GM21737 (cell line): ENCODE measurements around the gene AACS.
"Not testable (repeated sequence)": the region's sequence is repeated elsewhere in the genome, so short reads cannot be mapped to it uniquely, and the experiment has no call there.

Experiments used
- ATAC-seq: cut with Tn5 transposase; IDR thresholded peaks from one replicate; pipeline ENCODE4 v1.9.1; 2021; ENCODE audit warnings: mild to moderate bottlenecking, moderate library complexity; ENCODE audit not compliant: unreplicated experiment

The AACS gene

GRCh38 chr12:125121106-125121505 lies 55.9 kb downstream of the AACS start:
- no peak for ATAC-seq

- ATAC-seq: no peak
These were observed 57.4 kb downstream of the AACS start for GRCh38 chr12:125122668-125123067.

- no peak for ATAC-seq
These were observed 59.2 kb downstream of the AACS start for GRCh38 chr12:125124320-125124966.

- ATAC-seq: no peak
These were observed 60.0 kb downstream of the AACS start for GRCh38 chr12:125125271-125125670.

- ATAC-seq: no peak
These were observed 63.4 kb downstream of the AACS start for GRCh38 chr12:125128439-125129178.

- no peak for ATAC-seq
These were observed 63.9 kb downstream of the AACS start for GRCh38 chr12:125129179-125129571.

GRCh38 chr12:125129591-125130255 lies 64.5 kb downstream of the AACS start:
- ATAC-seq: no peak

GRCh38 chr12:125131958-125132357 lies 66.7 kb downstream of the AACS start:
- no peak for ATAC-seq

- ATAC-seq: no peak
These were observed 67.6 kb downstream of the AACS start for GRCh38 chr12:125132698-125133400.

- no peak for ATAC-seq
These were observed 68.4 kb downstream of the AACS start for GRCh38 chr12:125133616-125134015.

- no peak for ATAC-seq
These were observed 69.3 kb downstream of the AACS start for GRCh38 chr12:125134576-125134975.

GRCh38 chr12:125135906-125136305 lies 70.7 kb downstream of the AACS start:
- no peak for ATAC-seq

- no peak for ATAC-seq
These were observed 71.5 kb downstream of the AACS start for GRCh38 chr12:125136702-125137101.

GRCh38 chr12:125137766-125138344 lies 72.6 kb downstream of the AACS start:
- ATAC-seq: no peak

GRCh38 chr12:125140279-125141209 lies 75.3 kb downstream of the AACS start:
- ATAC-seq: no peak

GRCh38 chr12:125141210-125141573 lies 76.0 kb downstream of the AACS start:
- not testable (repeated sequence) for ATAC-seq

- no peak for ATAC-seq
These were observed 77.4 kb downstream of the AACS start for GRCh38 chr12:125142601-125143000.

- no peak for ATAC-seq
These were observed 78.3 kb downstream of the AACS start for GRCh38 chr12:125143491-125143890.

- ATAC-seq: no peak
These were observed 80.0 kb downstream of the AACS start for GRCh38 chr12:125145196-125145595.

- no peak for ATAC-seq
These were observed 83.1 kb downstream of the AACS start for GRCh38 chr12:125148316-125148715.
